CD4-positive, alpha-beta T cell treated with Interferon gamma for 1 hour (primary cell): ENCODE results near the gene THSD4.

Experiments used
- DNase-seq: peaks from one replicate; pipeline ENCODE4 v3.0.0-alpha.2; 2020

The THSD4 gene

DNA sequence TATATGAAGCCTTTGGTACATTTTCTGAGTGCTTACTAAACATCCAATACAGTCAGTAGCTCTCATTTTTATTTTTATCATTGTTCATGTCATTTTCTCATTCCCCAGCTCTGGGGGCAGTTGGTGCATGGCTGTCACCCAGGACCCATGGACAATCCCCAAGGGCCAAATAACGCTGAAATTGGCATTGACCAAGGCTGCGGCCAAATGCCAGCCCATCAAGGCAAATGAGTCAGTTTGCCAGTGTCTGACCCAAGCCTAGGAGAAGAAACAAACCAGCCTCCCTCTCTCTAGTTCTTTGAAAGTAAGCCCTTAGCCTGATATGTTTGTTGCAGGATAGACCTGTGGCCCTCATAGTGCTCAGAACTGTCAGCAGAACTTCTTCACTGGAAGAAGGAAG is 219.2 kb downstream of the THSD4 start:
- DNase-seq, result no peak

DNA sequence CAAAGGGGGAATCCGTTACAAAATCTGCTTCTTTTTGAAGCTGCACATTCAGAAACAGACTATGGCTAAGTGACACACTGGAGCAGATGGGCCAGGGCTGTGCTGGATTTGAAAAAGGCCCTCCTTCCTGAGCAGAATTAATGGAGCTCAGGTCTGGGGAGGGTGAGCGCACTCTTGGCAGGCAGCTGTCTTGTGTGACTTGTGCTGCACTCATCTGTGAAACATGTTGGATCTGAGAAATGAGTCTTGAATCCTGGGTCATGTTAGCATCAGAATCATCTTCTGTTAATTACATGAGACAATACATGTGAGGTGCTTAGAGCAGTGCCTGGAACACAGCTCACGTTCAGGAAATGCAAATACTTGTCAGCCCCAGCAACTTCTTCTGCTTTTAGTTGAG is 219.6 kb downstream of the THSD4 start:
- DNase-seq, result no peak

DNA sequence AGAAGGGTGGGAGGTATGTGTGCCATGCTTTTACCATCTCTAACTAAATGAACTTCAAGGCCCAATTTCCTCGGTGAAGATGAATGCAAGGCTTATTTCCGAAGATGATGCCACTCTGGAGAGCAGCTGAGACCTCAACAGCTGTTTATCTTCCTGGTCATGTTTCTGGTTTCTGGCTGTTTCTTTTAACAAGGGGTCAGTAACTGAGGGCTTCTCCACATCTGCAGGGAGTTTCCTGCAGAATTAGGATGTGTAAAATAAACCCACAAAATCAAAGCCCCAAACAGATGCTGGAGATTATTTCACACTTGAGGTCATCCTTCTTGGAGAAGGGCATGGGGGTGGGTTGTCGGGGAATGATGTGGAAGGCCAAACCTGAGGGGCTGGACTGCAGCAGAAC is 220.3 kb downstream of the THSD4 start:
- DNase-seq, result no peak

DNA sequence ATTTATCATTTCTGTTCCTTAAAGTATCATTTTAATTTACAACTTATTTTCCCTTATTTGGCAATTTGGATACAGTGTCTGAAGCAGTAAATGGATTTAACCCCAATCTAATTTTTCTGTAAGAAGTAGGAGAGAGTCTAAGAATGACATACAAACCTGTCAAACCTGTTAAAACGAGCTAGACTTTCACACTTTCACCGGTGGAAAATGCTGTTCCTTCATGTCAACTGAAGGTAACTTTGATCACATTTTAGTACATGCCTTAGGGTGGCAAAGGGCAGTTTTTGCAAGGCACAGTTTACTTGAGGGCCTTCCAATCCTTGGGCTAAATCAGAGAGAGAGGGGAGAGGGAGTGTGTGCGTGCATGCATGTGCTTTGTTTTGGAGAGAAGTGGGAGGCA is 221.4 kb downstream of the THSD4 start:
- no peak for DNase-seq

DNA sequence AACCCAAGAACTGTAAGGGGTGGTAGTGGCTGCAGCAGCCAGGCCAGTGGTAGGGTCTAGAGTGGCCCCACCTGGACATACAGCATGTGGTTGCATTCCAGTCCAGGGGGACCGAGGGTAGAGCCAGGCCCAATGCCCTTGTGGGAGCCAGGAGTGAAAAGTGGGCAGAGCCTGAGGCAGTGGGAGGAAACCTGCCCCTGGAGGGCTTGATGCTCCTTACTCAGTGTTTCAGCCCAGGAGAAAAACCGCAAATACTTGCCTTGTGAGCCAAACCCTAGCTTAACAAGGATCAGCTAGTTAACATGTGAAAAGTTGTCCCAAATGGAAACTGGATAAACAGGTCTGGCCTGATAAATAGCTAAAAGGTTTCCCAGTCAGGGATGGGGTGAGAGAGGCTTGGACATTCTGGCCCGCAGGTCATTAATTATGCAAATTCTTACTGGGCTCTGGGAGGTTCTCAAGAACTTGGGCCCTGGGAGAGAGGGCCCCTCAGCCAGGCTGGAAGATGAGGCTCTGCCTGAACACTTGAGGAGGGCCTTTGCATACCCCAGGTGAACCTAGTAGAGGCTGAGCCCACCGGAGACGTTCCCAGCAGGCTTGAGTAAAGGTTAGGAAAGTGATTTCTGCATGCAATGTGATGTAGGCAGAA is 222.1 kb downstream of the THSD4 start:
- no peak for DNase-seq

DNA sequence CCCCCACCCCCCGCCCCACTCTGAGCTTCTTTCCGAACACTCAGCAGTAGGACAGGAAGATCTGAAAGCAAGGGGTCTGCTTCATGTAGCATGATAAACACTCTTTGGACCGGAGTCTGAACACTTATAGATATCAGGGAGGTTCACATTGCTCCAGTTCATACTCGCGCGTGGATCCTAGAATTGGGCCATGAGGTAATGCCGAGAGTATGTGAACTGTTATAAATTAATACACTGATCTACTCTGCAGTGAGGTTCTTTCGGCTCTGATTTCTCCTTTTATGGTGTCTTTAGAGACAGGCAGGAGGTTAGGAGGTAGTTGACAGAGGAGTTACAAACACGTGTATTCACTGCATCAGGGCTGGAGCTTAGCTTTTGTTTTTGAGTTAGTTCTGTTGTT is 223.0 kb downstream of the THSD4 start:
- no peak for DNase-seq

DNA sequence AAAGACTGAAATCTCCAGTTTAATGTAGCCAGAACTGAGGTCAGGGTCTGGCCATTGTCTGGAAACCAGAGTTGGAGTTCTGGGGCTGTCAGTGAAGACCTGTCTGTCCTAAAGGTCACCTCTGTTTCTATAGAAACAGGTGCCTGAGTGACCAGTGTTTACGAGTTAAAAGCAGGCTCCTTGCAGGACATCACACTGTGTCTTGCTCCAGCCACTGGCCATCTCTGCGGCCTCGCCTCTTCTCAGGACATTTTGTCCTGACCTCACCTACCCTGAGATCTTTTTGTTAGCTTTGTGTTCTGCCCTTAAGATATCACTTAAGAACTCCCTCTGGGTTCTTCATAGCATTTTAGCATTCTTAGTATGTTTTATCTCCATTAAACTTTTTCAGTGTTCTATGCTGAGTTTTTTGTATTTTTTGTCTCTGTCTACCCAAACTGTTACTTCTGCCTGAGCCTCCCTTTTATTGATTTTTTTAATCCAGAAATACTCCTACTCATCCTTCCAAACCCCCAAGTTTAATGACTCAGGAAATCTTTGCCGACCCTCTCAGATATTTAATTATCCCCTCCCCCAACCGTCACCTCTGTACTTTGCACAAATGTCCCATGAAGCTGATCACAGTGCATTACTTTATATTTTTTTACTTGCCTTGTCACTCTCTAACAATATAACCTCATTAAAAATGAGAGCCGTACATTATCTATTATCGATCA is 223.7 kb downstream of the THSD4 start:
- no peak for DNase-seq

DNA sequence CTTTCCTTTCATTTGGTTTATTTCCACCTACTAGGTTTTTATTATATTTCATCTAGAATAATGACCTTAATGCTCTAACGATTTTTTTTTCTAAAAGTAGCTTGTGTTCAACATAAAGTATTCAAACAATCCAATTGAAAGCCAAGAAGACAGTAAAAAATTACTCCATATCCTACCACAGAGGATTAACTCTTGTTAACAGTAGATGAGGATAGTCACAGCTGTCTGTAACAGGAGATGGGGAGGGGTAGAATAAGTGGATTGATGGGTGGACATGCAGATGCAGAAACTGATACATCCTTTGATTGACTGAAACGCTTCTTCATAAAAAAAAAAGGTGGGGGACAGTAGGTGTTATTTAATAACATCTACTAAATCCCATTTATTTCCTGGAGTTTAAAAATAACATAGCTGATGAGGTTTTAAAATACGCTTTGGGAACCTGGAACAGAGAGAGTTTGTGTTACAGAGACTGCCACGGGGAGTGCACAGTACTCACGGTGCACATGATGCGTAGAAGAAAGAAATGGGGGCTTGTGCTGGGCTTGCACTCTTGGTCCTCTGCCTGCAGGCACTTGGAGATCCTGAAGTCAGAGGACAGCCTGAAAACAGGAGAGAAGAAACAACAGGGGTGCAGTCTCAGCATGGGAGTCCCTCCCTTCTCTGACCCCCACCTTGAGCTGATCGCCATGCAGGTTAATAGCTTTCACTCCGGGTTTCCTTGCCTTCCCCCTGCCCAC is 226.7 kb downstream of the THSD4 start:
- DNase-seq, result no peak

DNA sequence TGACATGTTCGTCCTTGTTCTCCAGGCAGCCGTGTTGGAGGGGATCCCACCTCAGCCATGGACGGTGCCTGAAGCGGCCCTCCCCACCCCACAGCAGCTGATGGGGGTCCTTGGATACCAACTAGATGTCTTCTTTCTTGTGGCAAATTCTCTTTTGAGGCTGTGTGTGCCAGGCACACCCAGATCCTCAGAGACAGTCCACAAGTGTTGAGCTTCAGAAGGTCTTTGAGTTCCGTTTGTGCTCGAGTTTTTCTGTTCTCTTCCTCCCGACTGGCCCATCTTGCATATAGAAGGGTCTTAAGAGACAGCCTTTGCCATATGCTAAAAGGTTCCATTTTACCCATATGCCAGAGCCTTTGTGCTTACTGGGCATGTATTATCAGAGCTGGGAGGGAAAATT is 227.4 kb downstream of the THSD4 start:
- DNase-seq, result no peak

DNA sequence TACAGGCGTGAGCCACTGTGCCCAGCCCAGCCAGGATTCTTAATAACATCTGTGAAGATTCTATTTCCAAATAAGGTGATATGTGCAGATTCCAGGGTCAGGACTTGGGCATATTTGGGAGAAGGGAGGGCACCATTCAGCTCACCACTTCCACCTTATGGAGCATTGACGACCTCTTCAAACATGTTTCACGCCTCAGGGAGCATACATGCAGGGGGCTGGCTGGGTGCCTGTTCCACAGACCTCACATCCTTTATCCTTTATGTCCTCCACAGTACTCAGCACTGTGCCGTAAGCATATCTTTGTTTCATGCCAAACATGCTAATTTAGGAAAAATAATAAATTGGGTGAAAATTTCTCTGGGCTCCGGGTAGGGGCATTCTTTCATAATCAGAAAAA is 229.0 kb downstream of the THSD4 start:
- no peak for DNase-seq

DNA sequence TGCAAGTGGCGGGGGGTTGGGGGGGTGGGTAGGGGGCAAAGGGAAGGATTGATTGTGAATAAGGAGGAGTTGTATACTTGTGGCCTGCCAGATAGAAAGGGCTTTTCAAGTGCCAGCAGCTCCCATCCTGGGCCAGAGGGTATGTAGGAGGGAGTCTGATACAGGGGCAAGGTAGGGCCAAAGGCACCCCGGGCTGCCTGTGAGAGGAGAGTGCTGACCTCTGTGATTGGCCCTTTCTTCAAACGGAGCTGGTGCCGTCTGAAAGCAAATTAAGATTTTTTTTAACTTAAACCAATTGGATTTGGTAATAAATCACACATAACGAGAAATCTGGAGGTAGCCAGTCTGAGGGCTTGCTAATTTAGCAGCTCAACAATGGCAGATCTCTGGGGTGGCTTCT is 229.9 kb downstream of the THSD4 start:
- no peak for DNase-seq

DNA sequence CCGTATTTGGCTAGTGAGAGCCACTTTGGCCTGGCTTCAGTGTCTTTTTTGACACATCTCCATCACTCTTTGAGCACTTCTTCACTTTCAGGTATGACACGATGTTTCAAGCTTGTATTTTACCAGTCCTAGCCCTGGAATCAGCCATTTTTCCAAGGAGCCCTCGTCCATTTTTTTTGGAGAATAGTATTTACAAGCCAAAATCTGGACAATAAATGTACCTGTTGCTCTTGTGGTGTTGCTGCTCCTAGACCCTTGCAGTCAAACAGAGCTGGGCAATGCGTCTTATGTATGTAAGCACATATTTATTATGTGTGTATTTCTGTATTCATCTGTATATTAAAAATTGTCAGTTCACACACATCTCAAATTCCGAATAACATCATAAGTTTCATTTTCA is 231.2 kb downstream of the THSD4 start:
- DNase-seq, result no peak

DNA sequence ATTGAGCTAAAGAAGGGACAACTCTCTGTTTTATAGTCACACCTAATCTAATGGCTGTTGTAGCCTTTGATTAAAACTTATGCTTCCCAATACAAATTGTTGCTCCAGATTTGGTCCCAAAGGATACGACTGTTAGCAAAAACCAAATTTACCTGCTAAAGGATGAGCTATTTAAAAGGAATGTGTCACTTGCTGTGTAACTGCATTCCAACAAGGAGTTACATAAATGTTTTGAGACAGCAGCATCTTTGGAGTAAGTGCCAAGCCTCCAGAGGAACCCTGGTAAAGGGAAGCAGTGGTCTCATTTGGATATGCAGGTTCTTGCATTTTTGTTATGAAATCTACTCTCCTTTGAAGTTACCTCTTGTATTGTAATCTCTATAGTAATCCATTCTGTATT is 233.3 kb downstream of the THSD4 start:
- DNase-seq, result no peak

DNA sequence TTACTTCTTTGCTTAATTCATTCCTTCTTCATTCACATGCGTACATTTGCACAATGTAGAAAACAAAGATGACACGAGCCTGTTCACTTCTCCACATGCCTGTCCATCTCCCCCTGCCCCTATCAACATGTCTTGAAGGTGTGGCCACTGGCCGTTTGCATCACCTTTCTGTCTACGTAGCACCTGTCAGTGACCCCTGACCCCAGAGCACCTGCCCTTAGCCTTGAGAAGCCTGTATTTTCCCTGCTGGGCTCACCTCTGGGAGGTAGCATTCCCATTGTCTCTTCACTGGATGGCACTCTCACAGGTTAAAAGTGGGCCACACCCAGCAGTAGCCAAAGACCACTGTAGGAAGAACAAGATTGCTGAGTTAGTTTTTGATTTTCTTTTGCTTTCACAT is 234.1 kb downstream of the THSD4 start:
- no peak for DNase-seq

DNA sequence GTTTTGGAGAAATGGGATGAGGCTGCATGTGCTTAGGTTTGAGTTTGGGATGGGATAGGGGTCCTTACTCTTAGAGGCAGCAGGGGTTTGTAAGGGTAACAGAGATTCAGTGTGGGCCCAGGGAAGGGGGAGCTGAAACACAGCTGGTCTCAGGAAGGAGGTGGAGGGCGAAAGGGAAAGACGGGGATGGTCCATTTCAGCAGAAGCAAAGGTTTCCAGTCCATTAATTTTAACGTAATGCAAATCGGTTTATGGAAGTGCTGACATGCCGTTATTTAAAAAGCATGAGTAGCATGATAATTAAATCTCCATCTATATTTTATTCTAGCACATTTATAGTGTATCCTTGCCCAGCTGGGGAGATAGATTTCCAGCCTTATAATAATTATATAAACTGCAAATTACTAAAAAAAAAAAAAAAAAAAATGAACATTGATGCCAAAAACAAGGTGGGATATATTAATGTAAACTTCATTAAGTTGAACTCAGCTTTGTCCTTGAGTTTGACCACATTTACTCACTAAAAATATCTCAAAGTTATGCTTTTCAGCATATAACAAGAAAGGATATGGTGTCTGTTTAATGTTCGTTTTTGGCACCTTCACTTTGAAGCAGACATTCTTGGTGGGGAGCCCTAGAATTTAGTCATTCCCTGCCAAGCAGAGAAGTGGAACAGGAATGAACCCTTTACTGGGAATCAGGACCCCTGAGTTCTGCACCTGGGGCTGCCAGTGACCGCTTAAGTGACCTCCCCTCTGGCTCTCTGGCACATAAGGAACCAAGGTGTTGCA is 234.7 kb downstream of the THSD4 start:
- no peak for DNase-seq

DNA sequence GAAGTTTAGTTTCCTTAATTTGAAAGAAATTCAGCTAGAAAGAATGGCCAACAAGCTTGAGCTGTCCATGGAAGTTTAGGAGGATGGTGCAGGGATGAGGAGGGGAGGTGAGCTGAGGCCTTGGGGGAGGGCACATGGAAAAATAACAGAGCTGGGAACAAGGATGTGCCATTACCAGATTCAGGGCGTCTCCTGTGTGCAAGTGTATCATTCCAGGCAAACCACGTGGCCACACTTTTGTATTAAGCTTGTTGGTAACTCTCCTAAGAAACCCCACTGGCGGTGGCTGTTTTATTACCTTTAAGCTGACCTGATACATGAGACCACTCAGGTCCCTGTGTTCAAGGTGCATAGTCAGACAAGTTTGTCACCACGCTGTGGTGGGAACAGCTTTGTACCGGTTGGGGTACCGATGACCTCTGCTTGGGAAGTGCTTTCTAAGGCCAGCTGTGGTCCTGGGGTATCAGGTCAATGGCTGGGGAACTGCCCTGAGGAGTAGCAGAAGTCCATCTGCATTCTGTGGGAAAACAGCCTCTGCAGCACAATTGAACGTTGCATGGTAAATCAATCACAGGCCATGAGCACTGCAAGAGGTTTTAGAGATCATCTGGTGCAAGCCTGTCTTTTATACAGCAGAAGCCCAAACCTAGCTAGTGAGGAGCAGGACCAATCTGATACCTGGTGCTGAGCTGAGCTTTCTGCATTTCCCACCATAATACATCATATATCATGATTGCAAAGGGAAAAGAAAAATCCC is 235.5 kb downstream of the THSD4 start:
- DNase-seq, result no peak

DNA sequence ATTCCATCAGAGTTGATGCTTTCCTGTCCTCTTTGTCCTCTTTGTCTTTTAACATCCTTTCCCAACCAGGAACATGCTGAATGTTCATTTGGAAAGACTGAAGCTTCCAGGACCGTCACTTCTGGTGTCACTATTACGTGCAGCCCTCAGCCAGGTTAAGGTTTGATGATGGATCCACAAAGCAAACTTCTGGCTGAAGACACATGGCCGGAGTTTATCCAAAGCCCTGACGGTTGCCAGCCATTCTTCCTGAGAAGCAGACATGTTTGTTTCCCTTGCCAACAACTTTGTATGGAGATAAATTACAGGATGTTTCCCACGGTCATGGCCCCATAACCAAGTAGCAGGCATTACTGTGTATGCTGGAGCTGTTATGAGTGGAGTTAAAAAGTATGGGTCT is 236.9 kb downstream of the THSD4 start:
- no peak for DNase-seq

DNA sequence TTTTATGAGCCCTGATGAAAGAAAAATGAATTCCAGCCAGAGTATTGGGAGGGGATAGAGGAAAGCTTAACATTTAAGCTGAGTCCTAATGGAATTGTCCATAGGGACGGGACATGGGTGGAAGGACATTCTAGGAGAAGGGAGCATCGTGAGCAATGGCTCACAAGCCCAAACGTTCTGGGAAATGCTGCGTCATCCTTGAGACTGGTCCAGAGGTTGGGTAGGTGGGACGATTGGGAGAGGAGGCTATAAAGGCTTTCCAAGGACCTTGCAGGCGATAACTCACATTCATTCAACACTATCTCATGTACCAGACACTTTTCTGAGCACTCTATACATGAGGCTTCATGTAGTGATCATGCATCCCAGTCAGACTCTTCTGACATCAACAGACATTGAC is 237.5 kb downstream of the THSD4 start:
- no peak for DNase-seq

DNA sequence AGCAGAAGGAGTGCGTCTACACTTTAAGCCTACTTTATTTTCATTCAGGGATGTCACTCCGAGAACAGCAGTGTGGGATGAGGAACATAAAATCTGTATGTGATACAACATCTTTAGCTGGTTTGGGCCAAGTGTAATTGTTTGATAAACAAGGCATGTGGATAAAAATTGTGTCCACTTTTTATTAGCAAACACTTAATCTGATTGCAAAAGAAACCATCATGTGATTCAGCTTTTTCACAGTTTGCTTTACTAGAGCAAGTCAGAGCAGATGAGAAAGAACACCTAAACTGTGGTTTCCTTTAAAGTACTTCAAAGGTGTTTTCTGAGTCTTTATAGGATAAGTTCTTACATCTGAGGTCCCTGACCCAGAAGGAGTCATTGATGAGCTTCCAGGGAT is 237.9 kb downstream of the THSD4 start:
- DNase-seq, result no peak

DNA sequence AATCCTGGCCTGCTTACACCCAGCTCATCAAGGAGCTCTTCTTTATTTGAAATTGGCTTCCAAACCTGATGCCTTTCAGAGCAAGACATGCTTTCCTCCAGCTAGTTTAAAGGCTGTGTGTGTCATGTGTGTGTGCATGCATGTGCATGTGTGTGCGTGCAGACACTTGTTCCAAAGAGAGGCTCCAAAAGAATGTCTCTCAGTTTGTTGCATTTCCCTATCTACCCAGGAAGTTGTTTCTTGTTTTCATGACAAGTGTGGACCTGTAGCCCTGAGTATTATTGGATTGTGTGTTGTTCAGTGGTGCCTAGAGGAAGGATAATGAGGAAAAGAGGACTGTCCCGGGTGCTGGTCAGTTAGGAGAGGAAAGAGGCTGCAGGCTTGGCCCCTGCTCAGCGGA is 240.0 kb downstream of the THSD4 start:
- no peak for DNase-seq

DNA sequence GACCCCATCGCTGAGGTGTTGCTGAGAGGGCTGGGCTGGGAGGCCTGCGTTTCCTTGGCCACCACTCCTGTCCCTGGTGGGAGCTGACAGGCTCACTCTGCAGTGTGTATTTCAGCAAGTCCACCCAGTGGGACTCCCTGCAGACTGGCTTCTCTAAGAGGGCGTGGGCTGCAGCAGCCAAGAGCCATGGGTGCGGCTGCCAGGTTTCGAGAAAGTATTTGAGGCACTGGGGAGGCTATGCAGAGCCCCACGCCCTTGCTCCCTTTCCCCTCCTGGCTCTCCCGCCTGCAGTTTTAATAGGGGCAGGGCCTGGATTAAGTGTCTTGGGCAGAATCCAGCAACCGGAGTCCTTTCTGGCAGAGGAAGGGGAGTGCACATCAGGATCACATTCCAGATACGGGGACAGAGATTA is 242.1 kb downstream of the THSD4 start:
- DNase-seq, result no peak

DNA sequence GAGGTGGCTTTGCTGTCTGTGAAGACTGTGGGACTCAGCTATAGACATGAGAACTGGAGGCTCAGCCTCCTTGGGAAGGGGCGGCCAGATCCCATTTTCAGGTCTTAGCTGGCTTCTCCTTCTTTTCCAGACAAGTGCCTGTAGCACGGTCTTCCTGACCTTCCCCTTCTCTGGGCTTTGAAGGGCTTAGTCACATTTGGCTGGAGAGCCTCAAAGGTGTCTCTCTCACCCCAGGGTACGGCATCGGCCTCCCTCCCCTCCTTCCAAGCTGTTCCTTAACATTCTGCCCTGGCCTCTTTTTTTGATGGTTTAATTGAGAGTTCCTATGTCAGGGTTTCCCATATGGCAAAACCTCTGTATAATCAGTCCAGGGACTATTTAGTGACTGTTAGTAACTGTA is 242.7 kb downstream of the THSD4 start:
- DNase-seq, result no peak

DNA sequence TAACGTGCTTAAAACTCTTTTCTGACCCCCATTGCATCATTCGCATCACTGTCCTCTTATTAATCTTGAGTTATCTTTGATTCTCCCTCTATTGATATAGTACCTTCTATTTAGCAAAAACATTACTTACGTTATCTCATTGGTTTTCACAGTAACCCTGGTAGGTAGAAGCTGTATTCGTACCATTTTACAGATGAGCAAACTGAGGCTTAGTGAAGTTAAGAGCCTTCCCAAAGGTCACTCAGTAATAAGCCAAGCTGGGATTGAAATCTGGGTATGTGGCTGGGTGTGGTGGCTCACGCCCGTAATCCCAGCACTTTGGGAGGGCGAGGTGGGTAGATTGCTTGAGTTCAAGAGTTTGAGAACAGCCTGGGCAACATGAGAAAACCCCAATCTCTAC is 244.0 kb downstream of the THSD4 start:
- DNase-seq, result no peak
